ENCODE results near the gene DYNLRB1.

Gene DYNLRB1

DNA sequence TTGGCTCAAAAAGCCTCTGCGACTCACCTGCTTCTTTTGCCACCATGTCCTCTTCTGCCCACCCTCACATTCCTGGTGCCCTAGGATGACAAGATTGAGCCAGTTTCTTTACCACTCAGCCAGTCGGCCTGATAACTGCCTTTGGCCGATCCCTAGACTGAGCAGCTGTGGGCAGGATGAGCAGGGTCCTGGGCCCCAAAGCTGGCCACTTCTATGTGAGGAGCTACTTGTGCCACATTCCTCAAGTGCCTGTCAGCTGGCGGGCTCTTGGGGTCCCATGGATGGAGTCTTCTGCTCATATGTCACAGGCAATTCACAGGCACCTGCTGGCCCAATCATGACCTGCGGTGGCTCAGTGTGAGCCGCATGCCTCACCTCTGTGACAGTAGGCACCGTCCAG, 16.5 kb downstream of the DYNLRB1 start:
- in situ Hi-C loops (cut with MboI; ENCODE audit: low sequenced_read_pairs) = no loop called here

DNA sequence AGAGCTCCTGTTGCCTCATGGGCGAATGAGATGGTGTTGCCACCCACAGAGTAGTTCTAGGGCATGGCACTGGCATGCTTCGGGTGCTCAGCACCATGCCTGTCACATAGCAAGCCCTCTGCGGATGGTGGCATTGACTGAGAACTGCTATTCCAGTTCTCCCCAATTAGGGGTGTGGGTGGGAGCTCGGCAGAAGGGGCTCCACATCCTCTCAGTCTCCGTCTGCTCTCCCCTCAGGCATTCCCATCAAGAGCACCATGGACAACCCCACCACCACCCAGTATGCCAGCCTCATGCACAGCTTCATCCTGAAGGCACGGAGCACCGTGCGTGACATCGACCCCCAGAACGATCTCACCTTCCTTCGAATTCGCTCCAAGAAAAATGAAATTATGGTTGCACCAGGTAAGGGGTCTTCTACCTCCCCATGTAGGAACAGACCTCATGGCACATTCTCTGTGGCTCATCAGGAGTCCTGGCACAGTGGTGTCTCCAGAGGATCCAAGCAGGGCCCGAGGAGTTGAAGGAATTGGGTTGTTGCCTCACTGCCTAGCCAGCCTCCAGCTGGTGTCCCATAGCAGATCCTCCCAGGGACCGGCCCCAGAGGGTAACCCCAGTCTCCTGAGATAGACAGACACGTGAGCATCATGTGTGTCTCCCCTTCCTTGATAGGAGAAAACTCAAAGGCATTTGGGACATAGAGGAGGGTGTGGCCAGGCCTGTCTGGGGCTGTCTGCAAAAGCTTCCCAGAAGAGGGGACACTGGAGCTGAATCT, 18.4 kb downstream of the DYNLRB1 start:
- in situ Hi-C loops (cut with MboI; ENCODE audit: low sequenced_read_pairs) = no loop called here

DNA sequence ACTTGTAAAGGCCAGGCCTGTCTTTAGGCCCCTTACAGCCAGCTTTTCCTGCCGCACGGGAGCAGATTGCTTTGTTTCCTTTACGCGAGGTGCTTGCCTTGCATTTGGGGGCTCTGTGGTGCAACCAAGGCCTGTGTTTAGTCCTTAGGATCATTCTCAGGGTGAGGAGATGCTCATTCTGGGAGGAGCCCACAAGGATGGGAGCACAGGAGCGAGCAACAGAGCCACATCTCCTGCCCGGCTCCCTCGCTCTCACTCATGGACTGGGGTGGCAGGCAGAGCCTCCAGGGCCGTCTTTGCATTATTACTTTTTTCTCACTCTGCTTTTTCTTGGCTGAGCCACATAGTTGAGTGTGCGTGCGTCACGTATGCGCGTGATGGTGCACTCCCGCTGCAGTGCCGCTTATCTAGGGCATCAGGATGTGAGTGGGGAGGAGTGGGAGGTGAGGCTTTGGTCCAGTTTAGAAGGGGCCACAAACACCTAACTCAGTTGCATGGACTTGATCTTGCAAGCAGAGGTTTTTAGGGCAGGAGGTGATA, 19.1 kb downstream of the DYNLRB1 start:
- in situ Hi-C loops (cut with MboI; ENCODE audit: low sequenced_read_pairs) = no loop called here

DNA sequence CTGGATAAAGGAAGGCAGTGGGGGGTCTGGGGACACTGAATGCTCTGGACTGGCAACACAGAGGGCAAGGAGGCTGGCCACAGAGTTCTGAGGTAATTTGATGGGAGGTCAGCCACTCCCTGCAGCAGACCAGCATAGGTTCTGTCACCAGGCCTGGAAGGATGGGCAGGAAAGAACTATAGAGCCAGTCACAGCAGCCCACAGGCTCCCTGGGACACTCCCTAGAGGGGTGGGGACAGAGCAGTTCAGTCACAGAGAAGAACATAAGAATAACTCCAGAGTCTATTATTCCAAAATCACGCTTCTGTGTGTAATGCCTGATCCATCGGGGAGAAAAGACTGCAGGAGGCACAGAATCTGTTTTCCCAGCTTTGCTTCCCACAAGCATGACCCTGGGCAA, 19.6 kb downstream of the DYNLRB1 start:
- in situ Hi-C loops (cut with MboI; ENCODE audit: low sequenced_read_pairs) = no loop called here

DNA sequence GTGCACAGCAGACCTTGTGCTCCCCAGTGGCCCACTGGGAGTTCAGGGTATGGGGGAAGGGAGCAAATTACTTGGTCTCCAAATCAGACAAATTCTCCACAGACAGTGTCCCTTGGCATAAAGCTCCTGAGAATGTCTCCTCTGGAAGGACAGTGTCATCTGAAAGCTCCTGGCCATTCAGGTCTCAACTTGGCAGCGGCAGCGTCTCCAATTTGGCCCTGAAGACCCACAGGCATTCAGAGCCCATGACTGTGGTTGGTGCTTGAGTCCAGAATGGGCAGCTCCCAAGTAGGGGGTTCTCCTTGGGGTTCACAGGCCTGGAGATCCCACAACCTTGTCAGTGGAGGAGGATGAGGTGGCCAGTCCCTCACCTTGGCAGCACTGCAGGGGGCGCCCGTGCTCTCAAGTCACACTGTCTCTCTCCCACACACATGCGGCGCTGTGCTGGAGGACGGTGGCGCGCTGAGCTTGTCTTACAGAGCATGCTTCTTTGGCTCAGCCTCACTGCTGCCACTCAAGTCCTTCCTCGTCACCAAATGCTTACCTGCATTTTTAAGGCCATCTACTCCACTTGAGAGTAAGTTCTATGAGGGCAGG, 20.7 kb downstream of the DYNLRB1 start:
- in situ Hi-C loops (cut with MboI; ENCODE audit: low sequenced_read_pairs) = no loop called here

DNA sequence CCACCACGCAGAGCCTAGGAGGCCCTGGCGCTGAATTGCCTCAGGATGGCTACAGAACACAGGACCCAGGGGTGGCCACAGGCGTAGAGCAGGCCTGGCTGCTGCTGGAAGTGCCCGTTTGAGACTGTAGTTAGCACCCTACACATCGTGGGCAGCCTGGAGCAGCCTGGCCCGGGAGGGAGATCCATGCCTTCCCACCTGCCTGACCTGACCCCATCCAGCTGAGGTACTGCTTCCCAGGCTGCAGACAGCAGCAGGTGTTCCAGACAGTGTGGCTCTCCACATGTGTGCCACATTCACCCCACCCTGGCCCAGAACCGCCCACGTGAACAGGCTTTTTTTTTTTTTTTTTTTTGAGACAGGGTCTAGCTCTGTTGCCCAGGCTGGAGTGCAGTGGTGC, 21.4 kb downstream of the DYNLRB1 start:
- in situ Hi-C loops (cut with MboI; ENCODE audit: low sequenced_read_pairs) = no loop called here

DNA sequence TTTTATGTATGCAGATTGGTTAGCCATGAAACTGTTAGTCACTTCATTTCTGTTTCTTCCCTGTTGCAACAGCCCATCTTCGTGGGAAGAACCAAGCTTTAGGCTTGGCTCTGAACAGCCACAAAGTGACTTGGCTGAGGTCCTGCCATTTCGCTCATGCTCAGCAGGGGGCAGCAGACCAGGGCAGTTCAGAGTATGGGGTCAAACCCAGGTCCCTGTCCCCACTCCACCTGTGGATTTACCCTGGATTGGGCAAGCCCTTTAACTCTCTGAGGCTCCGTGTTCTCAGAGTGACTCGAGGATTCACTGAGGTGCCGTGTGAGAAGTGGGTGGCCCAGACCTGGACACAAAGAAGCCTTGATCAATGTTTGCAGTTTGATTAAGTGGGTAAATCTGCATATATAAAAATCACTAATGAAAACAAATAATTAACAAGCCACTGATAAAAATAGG, 22.5 kb downstream of the DYNLRB1 start:
- in situ Hi-C loops (cut with MboI; ENCODE audit: low sequenced_read_pairs) = no loop called here

DNA sequence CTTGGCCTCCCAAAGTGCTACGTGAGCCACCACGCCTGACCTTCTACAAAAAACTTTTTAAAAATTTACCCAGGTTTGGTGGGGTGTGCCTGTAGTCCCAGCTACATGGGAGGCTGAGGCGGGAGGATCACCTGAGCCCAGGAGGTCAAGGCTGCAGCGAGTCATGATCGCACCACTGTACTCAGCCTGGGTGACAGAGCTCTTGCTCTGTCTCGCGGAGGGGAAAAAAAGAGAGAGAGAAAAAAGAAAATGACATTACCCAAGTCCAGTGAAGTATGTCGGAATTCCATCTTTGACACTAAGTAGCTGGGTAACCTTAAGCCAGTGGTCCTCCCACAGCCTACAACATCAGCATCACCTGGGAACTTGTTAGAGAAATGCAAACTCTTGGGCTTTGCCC, 23.5 kb downstream of the DYNLRB1 start:
- in situ Hi-C loops (cut with MboI; ENCODE audit: low sequenced_read_pairs) = no loop called here

DNA sequence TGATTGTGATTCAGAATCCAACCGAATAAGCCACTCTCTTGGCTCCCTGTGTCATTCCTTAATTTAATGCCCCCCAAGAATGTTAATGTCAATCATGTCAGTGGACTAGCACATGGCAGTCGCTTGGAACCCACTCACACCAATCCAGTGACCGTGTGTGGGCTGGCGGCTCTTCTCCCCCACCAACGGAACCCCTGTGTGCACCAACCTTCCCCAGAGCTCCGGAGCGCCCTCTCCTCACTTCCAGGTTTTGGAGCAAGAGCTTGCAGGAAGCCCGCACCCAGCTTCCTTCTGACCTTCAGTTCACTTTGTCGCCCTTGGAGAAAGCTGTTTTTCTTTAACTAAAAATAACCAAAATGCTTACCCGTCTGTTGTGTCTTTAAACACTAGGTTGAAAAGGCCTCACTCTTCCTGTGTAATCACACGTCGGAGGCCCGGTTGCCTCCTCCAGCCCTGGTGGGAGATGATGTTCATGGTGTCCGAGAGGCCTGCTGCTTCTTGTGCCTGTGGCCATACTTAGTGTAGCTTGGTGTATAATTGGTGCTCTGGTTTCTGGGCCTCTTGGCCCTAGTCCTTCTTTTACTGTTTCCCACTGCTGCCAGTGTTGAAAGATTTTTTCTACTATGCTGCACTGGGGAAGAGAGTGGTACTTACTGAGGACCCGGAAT, 24.5 kb downstream of the DYNLRB1 start:
- in situ Hi-C loops (cut with MboI; ENCODE audit: low sequenced_read_pairs) = no loop called here

DNA sequence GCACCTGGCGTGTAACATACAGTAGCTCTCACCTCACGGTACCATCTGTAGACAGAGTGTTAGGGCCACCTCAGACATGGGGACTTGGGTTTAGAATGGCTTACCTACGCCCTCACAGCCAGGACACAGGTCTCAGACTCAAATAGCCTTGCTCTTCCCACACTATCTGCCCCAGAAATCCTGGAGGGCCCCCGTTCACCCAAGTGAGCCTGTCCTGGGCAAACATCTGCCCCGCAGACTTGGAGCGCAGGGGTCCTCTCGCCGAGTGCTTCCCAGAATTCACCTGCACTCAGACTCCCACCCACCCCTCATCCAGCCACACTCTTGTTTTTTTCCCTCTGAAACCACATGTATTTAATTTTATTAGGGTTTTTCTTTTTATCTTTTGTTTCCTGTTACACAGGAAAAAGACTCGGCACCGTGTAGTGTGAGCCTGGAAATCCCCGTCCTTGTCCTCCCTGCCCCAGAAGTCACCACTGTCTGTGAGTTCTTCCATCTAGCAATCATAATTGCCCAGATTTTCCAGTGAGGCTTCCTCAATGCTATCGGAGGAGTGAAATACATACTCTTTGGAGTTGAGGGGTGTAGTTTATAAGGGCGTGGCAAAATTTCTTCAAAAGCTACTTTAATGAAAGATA, 25.2 kb downstream of the DYNLRB1 start:
- in situ Hi-C loops (cut with MboI; ENCODE audit: low sequenced_read_pairs) = no loop called here

DNA sequence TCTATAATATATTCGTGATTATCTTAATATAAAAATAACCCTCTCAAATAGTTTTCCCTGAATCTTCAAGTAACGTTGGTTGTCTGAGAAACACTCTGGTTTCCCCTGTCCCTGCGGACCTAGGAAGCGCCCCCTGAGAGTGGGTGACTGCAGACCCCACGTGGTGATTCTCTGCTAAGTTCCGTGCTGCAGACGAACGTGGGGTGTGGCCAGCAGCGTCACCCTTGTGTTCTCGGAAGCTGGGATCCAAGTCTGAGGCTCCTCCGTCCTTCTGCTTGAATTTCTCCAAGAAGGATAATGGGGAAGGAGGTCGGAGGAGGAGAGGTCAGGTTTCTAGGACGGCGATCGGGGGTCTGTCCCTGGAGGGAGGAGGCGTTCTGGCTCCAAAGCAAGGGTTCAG, 25.7 kb downstream of the DYNLRB1 start:
- in situ Hi-C loops (cut with MboI; ENCODE audit: low sequenced_read_pairs) = no loop called here

DNA sequence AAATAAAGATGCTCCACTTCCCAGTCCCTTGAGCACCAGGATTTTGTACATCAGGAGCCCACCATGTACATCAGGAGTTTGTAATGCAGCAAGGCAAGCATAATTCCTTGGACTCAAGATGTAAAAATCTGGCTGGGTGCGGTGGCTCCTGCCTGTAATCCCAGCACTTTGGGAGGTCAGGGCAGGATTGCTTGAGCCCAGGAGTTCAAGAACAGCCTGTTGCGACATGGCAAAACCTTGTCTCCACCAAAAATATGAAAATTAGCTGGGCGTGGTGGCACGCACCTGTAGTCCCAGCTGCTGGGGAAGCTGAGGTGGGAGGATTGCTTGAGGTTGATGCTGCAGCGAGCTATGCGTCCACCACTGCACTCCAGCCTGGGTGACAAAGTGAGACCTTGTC, 26.2 kb downstream of the DYNLRB1 start:
- in situ Hi-C loops (cut with MboI; ENCODE audit: low sequenced_read_pairs) = no loop called here

DNA sequence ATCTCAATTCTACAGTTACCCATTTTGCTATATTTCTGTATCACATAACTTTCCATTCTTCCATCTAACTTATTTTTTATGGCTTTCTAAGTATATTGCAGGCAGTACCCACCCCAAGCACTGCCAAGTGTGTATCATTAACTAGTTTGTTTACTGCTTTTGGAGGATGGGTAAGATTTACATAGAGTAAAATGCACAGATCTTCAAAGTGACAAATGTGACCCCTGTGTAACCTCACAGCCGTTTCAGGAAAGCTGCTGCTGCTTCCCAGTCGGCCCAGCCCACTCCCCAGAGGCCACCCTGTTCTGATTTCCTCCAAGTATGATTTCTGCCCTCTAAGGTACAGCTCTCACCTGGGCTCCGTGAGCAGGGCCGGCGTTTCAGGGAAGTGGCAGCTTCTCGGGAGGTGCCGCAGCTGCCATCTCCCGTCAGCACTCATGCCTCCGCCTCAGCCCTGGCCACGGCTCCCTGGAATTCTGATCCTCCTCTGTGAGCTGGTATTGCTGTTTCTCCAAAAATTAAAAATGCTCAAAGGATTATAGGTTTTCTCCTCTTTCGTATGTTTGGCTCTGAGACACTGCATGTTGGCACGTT, 27.3 kb downstream of the DYNLRB1 start:
- in situ Hi-C loops (cut with MboI; ENCODE audit: low sequenced_read_pairs) = no loop called here

DNA sequence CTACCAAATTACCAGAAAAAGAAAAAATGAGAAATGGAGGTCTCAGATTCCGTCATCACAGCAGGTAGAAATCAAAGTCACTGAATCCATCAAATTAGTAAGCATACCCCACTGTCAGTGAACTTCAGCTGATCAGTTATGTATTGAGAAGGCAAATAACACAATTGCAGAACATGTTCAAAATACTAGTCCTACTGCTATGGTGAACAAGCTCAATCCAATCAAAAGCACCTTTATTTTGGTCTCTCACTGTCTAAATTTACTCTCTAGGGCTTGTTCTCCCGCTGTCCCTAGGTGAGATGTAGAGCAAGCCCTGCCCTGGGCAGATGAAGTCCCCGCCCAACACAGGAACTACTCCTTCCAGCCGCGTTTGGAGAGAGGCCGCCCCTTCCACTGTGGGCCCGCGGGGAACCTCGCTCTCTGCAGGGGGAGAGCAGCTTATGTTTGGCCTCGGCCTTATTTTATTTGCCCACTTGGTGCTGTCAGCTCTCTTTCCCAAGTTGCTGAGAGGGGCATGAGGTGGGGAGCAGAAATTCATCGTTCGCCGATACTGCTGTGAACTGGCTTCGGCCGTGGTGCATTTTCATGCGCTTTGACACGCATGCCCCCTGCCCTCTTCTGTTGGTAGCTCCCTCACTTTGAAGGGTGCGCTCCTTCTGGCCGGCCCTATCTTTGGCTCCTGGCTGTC, 28.0 kb downstream of the DYNLRB1 start:
- in situ Hi-C loops (cut with MboI; ENCODE audit: low sequenced_read_pairs) = no loop called here

DNA sequence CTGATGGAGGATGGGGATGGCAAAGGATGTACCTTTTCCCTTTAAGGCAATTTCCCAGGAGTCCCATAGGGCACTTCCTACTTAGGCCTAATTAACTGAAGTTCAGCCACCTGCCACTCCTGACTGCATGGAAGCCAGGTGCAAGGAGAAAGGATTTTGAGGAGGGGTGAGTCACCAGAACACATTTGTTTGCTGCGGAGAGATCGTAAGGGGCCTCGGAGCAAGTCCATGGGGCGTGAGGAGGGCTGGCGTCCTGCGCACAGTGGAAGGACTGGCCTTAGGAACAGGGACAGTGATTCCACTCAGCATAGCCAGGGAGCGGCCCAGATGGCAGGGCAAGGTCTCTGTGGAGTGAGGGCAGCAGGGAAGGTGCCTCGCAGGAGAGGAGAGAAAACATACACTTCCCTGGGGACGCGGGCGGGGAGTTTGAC, 30.5 kb downstream of the DYNLRB1 start:
- in situ Hi-C loops (cut with MboI; ENCODE audit: low sequenced_read_pairs) = no loop called here

DNA sequence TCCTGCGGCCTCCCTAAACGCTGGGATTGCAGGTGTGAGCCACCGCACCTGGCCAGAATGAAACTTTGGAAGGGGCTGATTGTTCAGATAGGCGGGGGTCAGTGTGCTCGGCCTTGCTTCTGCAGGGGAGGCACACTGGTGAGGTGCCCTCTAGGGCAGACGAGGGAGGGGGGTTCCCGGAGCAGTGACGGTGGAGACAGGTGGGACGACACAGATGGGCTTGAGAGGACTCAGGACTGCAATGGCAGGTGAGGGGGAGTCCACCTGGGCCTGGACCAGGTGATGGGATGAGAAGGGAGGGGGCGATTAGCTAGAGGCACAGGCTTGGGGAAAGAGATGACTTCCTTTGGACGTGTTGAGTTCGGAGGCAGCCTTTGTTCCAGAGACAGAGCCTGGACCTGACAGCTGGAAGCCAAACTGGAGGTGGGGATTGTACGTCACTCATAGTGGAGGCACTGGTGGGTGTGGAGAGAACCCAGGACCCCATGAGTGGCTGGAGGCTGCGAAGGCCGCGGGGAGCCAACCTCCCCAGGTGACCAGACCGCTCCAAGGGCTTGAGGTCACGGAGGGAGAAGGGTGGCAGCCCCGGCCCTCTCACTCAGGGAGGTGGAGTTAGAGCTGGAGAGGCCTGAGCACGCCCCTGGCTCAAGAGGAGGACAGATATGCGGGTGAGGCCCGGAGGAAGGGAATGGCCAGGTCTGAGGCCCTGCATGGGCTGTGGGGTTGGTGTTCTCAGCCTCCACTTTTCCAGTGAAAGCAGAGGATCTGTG, 31.8 kb downstream of the DYNLRB1 start:
- in situ Hi-C loops (cut with MboI; ENCODE audit: low sequenced_read_pairs) = no loop called here

DNA sequence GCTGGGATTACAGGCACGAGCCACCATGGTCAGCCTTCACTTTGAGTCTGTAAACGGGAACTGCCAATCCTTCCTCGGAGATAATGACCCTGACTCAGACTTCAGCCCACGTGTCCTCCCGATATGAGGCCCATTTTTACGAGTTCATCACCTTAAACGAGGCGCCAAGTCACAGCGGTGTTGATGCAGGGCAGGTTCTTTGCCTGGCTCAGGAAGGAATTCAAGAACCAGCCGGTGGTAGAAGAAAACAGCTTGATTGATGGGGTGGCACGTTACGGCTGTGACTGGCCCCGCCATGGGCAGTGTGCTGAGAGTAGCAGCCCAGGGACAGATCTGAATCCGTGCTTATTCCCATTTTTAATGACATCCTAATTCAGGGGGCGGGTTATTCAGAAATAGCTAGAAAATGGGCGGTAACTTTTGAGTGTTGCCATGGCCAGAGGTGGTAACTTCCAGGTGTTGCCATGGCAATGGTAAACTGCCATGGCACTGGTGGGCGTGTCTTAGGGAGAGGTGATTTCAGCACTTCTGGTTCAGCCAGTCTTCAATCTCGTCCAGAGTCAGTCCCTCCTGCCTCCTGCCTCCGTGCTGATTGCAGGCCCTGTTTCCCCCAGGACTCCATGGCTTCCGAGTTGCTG, 33.2 kb downstream of the DYNLRB1 start:
- in situ Hi-C loops (cut with MboI; ENCODE audit: low sequenced_read_pairs) = no loop called here

DNA sequence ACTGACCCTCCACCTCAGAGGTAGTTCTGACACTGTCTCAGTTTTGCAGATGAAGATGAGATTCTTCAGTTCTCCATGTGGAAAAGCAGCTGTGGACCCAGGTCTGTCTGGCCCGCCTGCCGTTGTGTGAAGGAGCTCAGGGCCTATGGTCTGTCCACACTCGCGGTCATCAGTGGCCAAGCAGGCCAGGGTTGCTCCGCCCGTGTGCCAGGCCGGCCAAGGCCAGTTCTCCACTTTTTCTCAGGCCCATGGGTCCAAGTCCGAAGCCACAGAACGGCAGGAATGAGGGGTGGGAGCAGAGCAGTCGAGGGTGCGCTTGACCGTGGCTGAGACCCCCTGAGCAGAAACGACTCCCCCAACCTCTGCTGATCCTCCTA, 33.7 kb downstream of the DYNLRB1 start:
- in situ Hi-C loops (cut with MboI; ENCODE audit: low sequenced_read_pairs) = no loop called here

DNA sequence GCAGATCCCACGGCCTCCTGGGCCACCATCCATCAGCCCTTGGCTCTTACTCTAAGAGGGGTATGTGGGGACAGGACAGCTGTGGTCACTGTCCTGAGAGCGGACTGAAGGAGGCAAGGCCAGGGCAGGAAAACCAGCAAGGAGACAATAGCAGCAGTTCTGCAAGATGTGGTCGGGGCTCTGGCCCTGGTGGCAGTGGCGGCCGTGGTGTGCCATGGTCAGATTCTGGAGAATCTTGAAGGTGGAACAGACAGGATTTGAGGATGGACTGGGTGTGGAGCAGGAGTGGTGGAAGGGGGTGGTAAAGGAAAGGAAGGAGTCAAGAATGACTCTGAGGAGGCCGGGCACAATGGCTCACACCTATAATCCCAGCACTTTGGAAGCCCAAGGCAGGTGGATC, 36.3 kb downstream of the DYNLRB1 start:
- in situ Hi-C loops (cut with MboI; ENCODE audit: low sequenced_read_pairs) = no loop called here
